ENCODE data around the gene PRR30. TPM values are rescaled to one million over a fixed set of nuclear protein-coding genes. Genes with fewer than 3 reads are reported as not detected.

PRR30 gene
- total RNA-seq, 1 donor from 2014 or later = not detected

DNA sequence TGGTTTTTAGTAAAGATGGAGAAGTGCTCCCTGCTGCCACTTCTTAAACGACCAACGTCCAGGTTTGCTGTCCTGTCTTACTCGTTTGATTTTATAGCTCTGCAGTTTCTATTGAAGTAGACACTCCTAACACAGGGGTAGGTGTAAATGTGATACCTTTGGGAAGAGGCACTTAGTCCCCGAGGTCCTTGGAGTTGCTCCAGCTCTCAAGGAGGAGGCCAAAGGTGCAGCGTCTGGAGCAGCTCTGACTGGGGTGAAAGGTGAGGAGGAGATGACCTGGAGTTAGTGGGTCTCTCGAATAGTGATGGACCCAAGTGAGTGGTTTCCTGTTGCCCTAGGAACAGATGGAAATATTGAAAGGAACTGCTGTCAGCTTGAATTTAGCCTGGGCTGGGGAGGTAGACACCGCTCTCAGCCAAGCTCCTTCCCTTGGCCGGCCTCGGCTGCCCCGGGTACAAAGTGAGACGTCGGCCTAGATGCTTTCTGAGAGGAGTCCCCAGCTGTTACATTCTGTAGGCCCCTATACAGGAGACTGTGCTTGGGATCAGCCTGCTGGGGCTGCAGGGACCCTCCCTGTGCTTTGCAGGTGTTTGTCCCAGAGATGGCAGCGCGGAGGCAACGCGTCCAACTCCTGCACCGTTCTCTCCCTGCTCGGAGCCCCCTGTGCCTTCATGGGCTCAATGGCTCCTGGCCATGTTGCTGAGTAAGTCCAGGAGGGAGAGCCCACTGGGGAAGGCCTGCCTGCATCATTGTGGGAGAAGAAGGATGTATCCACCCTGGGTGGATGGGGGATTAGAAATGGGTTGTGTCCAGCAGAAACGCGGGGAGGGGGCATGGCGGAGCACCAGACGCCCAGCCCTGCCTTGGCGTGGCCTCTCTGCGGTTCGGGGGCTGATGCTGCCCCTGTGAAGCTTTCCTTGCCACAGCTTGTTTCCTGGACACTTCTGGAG, 47.2 kb downstream of the PRR30 start:
- intact Hi-C loops (cut with DNase I) = no loop called here
- no peak for DNase-seq
- ATAC-seq (ENCODE audit: poor library complexity) = no peak

DNA sequence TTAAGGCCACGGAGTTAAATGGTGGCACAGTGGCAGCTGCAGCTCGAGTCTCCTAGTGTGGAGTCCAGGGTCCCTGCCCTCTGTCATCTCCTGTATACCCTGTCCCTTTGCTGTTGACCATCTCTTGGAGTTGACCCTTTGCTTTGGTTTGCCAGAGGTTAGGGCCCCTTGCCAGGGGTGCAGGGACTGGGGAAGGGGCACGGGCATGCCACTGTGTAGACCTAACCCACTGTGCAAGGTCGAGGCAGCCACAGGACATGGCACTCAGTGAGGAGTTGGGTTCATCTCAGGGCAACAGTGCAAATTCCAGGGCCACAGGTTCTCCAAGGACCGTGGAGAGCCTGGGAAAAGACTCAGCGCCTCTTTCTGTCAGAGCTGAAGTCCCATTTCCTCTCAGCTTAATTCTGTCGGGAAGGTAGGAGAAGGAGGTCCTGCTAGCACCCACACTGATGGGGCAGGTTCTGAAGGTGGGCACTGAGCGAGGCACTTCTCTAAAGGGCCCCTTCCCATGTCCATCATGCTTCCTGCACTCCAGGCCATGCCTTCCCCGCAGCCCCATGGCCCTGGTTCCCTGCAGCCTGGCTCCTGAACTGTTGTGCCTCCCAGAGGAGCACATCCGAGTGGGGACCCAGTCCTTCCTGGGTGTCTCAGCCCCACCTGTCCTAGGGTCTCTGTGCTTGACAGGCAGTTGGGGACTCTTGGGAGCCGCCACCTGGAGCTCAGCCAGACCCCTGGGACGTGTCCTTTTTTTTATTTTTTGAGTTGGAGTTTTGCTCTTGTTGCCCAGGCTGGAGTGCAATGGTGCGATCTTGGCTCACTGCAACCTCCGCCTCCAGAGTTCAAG, 49.9 kb downstream of the PRR30 start:
- ATAC-seq (ENCODE audit: poor library complexity) = no peak
- DNase-seq = no peak
- intact Hi-C loops (cut with DNase I) = loop anchor here (10.0 kb wide), 1 partner anchor 55 kb away; the partner anchor contains the start of gene TMEM214

DNA sequence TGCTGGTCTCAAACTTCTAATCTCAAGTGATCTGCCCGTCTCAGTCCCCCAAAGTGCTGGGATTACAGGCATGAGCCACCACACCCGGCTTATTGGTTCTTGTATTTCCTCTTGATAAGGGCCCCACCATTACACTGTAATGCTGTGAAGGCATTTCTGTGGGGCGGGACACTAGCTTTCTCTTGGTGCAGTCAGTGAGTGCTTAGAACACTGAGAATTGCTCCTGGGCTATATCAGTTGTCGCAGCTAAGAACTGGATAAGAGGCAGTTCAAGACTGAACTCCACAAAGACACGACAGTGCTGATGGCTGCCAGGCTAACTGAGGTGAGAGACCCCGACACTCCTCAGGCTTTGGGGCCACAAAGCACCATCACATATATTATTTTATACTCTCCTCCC, 50.6 kb downstream of the PRR30 start:
- no peak for DNase-seq
- no peak for ATAC-seq (ENCODE audit: poor library complexity)
- intact Hi-C loops (cut with DNase I) = loop anchor here (10.0 kb wide), 1 partner anchor 54 kb away; the partner anchor contains the start of gene TMEM214

DNA sequence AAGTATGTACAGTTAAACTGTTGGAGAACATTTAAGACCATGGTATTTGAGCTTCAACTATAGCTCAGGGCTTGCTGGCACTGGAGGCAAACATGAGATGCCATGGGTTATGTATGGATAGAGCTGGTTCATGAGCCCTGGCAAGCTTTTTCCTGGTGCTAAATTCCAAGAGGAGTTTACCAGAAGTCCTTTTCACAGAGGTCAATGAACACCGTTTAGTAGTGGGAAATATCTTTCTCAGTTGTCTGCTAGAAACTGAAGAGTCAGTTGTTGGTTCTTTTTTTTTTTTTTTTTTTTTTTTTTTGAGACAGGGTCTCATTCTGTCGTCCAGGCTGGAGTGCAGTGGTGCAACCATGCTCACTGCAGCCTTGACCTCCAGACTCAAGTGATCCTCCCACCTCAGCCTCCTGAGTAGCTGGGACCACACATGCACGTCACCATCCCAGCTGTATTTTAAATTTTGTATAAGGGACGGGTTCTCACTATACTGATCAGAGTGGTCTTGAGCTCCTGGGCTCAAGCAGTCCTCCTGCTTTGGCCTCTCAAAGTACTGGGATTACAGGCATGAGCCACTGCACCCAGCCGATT, 51.3 kb downstream of the PRR30 start:
- intact Hi-C loops (cut with DNase I) = loop anchor here (10.0 kb wide), 1 partner anchor 53 kb away; the partner anchor contains the start of gene TMEM214
- ATAC-seq (ENCODE audit: poor library complexity) = no peak
- no peak for DNase-seq

Other genes starting within 250 kb of the PRR30 start
- gene MAPRE3, start 168.8 kb downstream of the PRR30 start, total RNA-seq = 57.9 TPM
- gene TMEM214, start 106.4 kb downstream of the PRR30 start, total RNA-seq = 28.2 TPM
- gene AGBL5, start 87.7 kb downstream of the PRR30 start, total RNA-seq = 6.8 TPM
- 393 TPM for gene OST4, start 67.8 kb downstream of the PRR30 start, total RNA-seq
- 17.4 TPM for gene EMILIN1, start 60.8 kb downstream of the PRR30 start, total RNA-seq
- 3.3 TPM for gene KHK, start 52.6 kb downstream of the PRR30 start, total RNA-seq
- 1.4 TPM for gene CGREF1, start 20.3 kb downstream of the PRR30 start, total RNA-seq
- 4.0 TPM for gene ABHD1, start 15.6 kb downstream of the PRR30 start, total RNA-seq
- 50.6 TPM for gene PREB, start 4.8 kb downstream of the PRR30 start, total RNA-seq
- gene TCF23, start 9.6 kb upstream of the PRR30 start, total RNA-seq = not detected
- gene ATRAID, start 72.6 kb upstream of the PRR30 start, total RNA-seq = 109 TPM
- 12.3 TPM for gene SLC5A6, start 72.9 kb upstream of the PRR30 start, total RNA-seq
- 8.6 TPM for gene CAD, start 78.0 kb upstream of the PRR30 start, total RNA-seq
- gene SLC30A3, start 123.6 kb upstream of the PRR30 start, total RNA-seq = 10.4 TPM
- 2.3 TPM for gene DNAJC5G, start 136.0 kb upstream of the PRR30 start, total RNA-seq
- gene TRIM54, start 143.0 kb upstream of the PRR30 start, total RNA-seq = 301 TPM
- gene UCN, start 169.0 kb upstream of the PRR30 start, total RNA-seq = 0.59 TPM
- 37.2 TPM for gene MPV17, start 183.7 kb upstream of the PRR30 start, total RNA-seq
- 14.6 TPM for gene GTF3C2, start 217.4 kb upstream of the PRR30 start, total RNA-seq
- 37.4 TPM for gene EIF2B4, start 230.9 kb upstream of the PRR30 start, total RNA-seq
- 55.6 TPM for gene SNX17, start 231.2 kb upstream of the PRR30 start, total RNA-seq
- 6.0 TPM for gene ZNF513, start 241.3 kb upstream of the PRR30 start, total RNA-seq

All from Right ventricle myocardium superior (tissue), 1 donor.